NT2/D1 (cell line): ENCODE results near the gene GNB5.
"Not testable (repeated sequence)": the region's sequence is repeated elsewhere in the genome, so short reads cannot be mapped to it uniquely, and the experiment has no call there.

Experiments
- DNase-seq: peaks from one replicate; pipeline ENCODE4 v3.0.0-alpha.2; 2011; ENCODE audit warnings: low read depth, low spot score
- H3K27me3 ChIP-seq: 2 replicates; pipeline ENCODE4 v1.6.0; 2011; ENCODE audit warnings: mild to moderate bottlenecking; ENCODE audit not compliant: insufficient read length, insufficient read depth
- H3K36me3 ChIP-seq: 2 replicates; pipeline ENCODE4 v1.6.1; 2011; ENCODE audit warnings: mild to moderate bottlenecking, low read length, mixed read lengths; ENCODE audit not compliant: insufficient read depth, insufficient read length
- H3K4me1 ChIP-seq: 2 replicates; pipeline ENCODE4 v1.5.1; 2011; ENCODE audit not compliant: insufficient read depth, insufficient read length
- H3K4me3 ChIP-seq: 2 replicates; pipeline ENCODE4 v1.5.1; 2011; ENCODE audit warnings: low read depth; ENCODE audit not compliant: insufficient read length
- H3K9ac ChIP-seq: 2 replicates; pipeline ENCODE4 v1.6.0; 2011; ENCODE audit warnings: low read depth; ENCODE audit not compliant: insufficient read length
- H3K9me3 ChIP-seq: 2 replicates; pipeline ENCODE4 v1.5.1; 2011; ENCODE audit warnings: mild to moderate bottlenecking, low read length; ENCODE audit not compliant: insufficient read depth
- SUZ12 ChIP-seq: IDR thresholded peaks from 2 replicates; pipeline ENCODE4 v1.6.1; 2011; ENCODE audit not compliant: insufficient read length, insufficient read depth; ENCODE audit errors: extremely low read depth
- YY1 ChIP-seq: IDR thresholded peaks from 2 replicates; pipeline ENCODE4 v1.6.1; 2011; ENCODE audit not compliant: insufficient read length, insufficient read depth
- ZNF274 ChIP-seq: IDR thresholded peaks from 2 replicates; pipeline ENCODE4 v1.6.1; 2011; ENCODE audit warnings: mild to moderate bottlenecking, low read depth, low read length

GNB5 gene

DNA sequence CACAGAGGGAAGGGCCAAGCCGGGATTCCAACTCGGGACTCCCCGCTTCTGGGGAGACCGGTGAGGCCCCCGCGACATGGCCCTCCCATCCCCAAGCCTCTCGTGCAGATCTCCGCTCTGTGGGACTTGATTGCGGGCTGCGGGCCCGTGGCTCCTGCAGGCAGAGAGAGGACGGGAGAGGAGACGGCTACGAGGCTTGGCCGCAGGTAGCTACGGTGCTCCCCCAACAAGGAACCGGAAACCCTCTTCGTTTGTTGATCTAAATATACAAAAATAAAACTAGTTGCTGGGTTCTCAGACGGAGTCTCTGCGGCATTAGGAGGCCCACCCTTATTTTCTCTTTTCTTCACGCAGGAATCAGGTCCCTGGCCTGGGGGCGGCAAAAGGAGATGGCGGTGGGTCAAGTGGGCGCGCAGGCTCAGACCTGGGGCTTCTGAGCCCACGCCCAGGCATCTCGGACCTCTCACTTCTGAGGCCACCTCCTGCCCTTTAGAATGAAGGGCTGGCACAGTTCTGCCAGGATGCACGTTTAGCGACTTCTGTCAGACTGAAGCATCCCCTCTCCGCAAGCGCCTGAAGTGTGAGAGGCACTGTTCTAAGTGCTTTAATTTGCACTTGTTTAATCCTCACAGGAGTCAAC lies 10.9 kb downstream of the GNB5 start:
- peaks cover 2% of the 10 kb centered on the region for H3K4me1 ChIP-seq
- TF ChIP-seq SUZ12 (no peak), YY1 (no peak), ZNF274 (no peak)
- H3K36me3 ChIP-seq = no peaks in the 10 kb centered on the region
- peak overlapping the region; percentile 91 for H3K9ac ChIP-seq
- DNase-seq = no peak
- peaks cover 31% of the 10 kb centered on the region for H3K27me3 ChIP-seq
- no peaks in the 10 kb centered on the region for H3K9me3 ChIP-seq
- H3K4me3 ChIP-seq = peak overlapping the region; percentile 77

DNA sequence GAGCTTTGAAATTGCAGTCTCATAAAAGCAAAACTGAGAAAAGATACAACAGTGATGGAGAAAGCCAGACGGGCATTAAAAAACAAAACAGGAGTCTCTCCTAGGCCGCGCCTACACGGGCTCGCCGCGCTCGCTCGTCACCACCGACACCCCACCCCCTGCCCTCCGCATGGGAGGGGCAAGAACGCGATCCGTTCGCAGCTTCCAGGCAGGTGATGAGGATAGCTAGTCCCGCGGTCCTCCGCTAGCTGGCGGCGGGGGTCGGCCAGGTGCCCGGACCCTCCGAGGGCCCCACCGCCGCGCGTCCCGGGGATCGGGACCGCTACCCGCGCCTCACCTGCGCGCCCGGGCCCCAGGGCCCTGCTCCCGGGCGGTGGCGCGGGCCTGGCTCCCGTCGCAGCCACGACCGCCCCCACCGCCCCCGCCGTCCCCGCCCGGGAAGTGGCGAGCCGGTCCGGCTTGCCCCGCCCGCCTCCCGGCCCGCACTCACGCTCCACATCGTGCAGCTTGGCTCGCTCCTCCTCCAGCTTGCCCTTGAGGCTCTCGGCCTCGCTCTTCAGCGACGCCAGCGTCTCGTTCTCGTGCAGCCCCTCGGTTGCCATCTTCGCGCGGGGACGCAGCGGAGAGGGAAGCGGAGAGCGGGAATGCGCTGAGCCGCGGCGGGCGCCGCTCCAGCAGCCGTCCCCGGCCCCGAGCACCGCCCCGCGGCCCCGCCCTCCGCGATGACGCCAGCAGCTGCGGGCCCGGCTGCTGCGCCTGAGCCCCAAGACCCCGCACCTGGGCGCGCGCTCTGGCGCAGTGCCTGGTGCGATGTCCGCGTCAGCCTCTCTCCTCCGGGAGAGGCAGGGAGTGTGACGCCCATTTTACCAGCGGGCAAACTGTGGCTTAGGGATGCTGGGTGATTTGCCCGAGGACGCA lies 11.7 kb downstream of the GNB5 start:
- no peaks in the 10 kb centered on the region for H3K36me3 ChIP-seq
- H3K4me1 ChIP-seq = peaks cover 2% of the 10 kb centered on the region
- H3K9me3 ChIP-seq = no peaks in the 10 kb centered on the region
- TF ChIP-seq SUZ12 (no peak), YY1 (no peak), ZNF274 (no peak)
- no peak for DNase-seq
- peaks cover 31% of the 10 kb centered on the region for H3K27me3 ChIP-seq
- peak overlapping the region; percentile 77 for H3K4me3 ChIP-seq
- peak overlapping the region; percentile 91 for H3K9ac ChIP-seq

DNA sequence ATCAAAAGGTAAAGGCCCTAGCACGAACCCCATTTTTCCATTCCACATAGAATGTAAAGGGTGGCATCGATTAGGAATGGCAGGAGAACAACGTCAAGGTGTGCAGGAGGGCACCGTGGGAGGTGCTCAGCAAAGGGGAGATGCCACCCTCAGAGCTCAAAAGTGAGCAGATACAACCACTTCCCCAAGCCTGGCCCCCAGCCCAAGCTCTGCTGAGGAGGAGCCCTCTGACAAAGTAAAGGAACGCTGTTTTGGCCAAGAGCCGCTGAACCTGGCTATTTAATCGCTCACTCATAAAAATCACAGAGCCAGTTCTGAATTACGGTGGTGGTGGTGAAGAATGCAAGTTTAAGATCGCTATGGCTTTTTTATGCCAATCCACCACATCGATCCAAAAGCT lies 12.4 kb downstream of the GNB5 start:
- Histone ChIP-seq H3K9me3 (no peaks in the 10 kb centered on the region), H3K27me3 (peaks cover 31% of the 10 kb centered on the region), H3K4me3 (peak overlapping the region; percentile 77), H3K9ac (peak overlapping the region; percentile 91), H3K4me1 (peaks cover 2% of the 10 kb centered on the region), H3K36me3 (no peaks in the 10 kb centered on the region)
- no peak for TF ChIP-seq SUZ12
- TF ChIP-seq YY1 = no peak
- no peak for TF ChIP-seq ZNF274
- no peak for DNase-seq

DNA sequence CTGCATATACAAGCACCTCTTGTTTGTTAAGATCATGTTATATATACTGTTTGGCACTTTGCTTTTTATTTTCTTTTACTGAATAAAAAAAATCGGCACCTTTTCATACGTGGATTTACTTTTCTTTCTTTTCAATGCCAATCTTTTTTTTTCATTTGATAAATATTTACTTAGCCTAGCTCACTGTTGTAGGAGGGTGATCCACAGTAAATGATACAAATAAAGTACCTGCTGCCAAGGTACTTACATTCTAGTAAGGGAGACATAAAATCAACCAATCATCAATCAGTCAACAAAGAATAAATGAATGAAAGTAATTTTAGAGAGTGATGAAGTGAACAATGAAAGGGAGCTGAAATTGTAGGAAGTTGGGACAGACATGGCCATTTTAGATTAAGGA lies 18.3 kb downstream of the GNB5 start:
- no peaks in the 10 kb centered on the region for H3K27me3 ChIP-seq
- DNase-seq = no peak
- H3K9ac ChIP-seq = no peak overlapping the region
- TF ChIP-seq ZNF274 (no peak), SUZ12 (no peak), YY1 (no peak)
- H3K9me3 ChIP-seq = no peaks in the 10 kb centered on the region
- H3K4me3 ChIP-seq = no peak overlapping the region
- H3K36me3 ChIP-seq = no peaks in the 10 kb centered on the region
- H3K4me1 ChIP-seq = no peaks in the 10 kb centered on the region

DNA sequence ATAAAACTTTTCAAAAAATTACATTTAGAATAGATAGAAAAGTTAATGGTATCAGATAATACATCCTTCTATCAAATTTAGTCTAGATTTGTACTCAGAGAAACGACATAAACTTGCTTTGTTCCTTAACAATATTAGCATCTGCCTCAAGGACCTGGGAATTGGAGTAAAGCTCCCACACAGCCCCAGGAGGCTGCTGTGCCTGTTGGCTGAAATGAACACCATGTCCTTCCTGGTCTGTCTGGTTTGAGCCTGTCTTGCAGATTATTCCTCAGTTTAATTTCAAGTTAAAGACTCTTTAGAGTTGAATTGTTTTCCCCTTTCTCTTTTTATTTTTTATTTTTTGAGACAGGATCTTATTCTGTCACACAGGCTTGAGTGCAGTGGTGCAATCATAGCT lies 19.4 kb downstream of the GNB5 start:
- TF ChIP-seq ZNF274 = no peak
- TF ChIP-seq SUZ12 = no peak
- no peak for TF ChIP-seq YY1
- H3K9me3 ChIP-seq = no peaks in the 10 kb centered on the region
- H3K27me3 ChIP-seq = no peaks in the 10 kb centered on the region
- no peaks in the 10 kb centered on the region for H3K36me3 ChIP-seq
- no peaks in the 10 kb centered on the region for H3K4me1 ChIP-seq
- H3K4me3 ChIP-seq = no peak overlapping the region
- no peak overlapping the region for H3K9ac ChIP-seq
- DNase-seq = no peak

DNA sequence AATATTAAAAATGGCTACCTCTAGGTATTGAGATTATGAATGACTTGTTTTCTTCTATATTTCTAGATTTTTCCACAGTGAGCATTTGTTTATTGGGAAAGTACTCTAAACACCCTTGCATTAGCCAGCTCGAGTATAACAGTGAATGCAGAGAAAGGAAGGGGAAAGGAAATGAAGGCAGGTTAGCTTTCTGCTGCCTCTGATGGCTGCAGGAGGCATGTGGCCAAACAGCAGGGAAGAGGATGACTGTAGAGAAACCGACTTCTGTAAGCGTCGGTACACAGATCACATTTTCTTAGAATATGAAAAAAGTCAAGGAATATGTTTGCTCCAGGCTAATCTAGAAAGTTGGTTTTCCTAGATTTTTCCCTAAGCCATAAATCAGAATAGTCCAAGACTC lies 19.8 kb downstream of the GNB5 start:
- H3K36me3 ChIP-seq = no peaks in the 10 kb centered on the region
- no peak overlapping the region for H3K9ac ChIP-seq
- no peak for DNase-seq
- H3K4me3 ChIP-seq = no peak overlapping the region
- no peaks in the 10 kb centered on the region for H3K27me3 ChIP-seq
- no peaks in the 10 kb centered on the region for H3K9me3 ChIP-seq
- H3K4me1 ChIP-seq = no peaks in the 10 kb centered on the region
- no peak for TF ChIP-seq ZNF274
- no peak for TF ChIP-seq SUZ12
- no peak for TF ChIP-seq YY1

DNA sequence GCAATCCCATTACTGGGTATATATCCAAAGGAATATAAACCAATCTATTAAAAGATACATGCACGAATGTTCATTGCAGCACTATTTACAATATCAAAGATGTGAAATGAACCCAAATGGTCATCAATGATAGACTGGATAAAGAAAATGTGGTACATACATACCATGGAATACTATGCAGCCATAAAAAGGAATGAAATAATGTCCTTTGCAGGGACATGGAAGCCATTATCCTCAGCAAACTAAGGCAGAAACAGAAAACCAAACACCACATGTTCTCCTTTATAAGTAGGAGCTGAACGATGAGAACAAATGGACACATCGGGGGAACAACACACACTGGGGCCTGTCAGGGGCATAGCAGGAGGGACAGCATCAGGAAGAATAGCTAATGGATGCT lies 21.0 kb downstream of the GNB5 start:
- H3K4me3 ChIP-seq, DNase-seq, H3K4me1 ChIP-seq, H3K27me3 ChIP-seq, H3K9ac ChIP-seq, H3K9me3 ChIP-seq, H3K36me3 ChIP-seq: not testable (repeated sequence)

DNA sequence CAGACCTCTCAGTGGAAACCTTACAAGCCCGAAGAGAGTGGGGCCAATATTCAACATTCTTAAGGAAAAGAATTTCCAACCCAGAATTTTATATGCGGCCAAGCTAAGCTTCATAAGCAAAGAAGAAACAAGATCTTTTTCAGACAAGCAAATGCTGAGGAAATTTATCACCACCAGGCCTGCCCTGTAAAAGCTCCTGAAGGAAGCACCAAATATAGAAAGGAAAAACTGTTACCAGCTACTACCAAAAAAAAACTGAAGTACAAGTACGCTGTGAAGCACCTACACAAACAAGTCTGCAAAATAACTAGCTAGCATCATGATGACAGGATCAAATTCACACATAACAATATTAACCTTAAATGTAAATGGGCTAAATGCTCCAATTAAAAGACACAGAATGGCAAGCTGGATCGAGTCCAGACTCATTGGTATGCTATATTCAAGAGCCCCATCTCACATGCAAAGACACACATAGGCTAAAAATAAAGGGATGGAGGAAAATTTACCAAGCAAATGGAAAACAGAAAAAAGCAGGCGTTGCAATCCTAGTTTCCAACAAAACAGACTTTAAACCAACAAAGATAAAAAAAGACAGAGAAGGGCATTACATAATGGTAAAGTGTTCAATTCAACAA lies 25.6 kb downstream of the GNB5 start:
- not testable (repeated sequence) for H3K27me3 ChIP-seq, H3K4me3 ChIP-seq, H3K36me3 ChIP-seq, H3K9me3 ChIP-seq, DNase-seq, H3K4me1 ChIP-seq, H3K9ac ChIP-seq
